CD14-positive monocyte (primary cell): ENCODE measurements around the gene RASA4B. TPM values are rescaled to one million over a fixed set of nuclear protein-coding genes. Genes with fewer than 3 reads are reported as not detected.
A peak's percentile ranks its signal among the peaks of the same experiment; 100 is the strongest.

ENCODE experiments used
- DNase-seq, 3 donors: peaks; one replicate each; pipeline ENCODE4 v3.0.0-alpha.2; 2011 to 2022
- H2AFZ ChIP-seq: 2 replicates; pipeline ENCODE4 v1.6.0; 2012; ENCODE audit warnings: mild to moderate bottlenecking, low read depth, low read length, inconsistent platforms; ENCODE audit not compliant: insufficient read depth, poor library complexity, severe bottlenecking
- H3K27ac ChIP-seq, 2 donors: 1 replicate in 1 of 2; 2 replicates in 1 of 2; pipeline ENCODE4 v1.5.1; 2012 to 2013; ENCODE audit warnings: low read length in 2 of 2, control low read depth in 1 of 2, inconsistent platforms in 1 of 2, low read depth in 1 of 2, mild to moderate bottlenecking in 1 of 2
- H3K27me3 ChIP-seq, 2 donors: one replicate each; pipeline versions ENCODE4 v1.6.0 to v1.6.1; 2011 to 2013; ENCODE audit warnings: low read length in 2 of 2; ENCODE audit not compliant: control insufficient read depth in 2 of 2, insufficient read depth in 2 of 2
- H3K36me3 ChIP-seq, 2 donors: replicated peaks in 1 of 2; 1 replicate in 1 of 2; 2 replicates in 1 of 2; pipeline versions ENCODE4 v1.5.1 to v1.6.1; 2012 to 2013; ENCODE audit warnings: low read length in 2 of 2, control low read depth in 1 of 2, inconsistent platforms in 1 of 2, mild to moderate bottlenecking in 1 of 2; ENCODE audit not compliant: insufficient read depth in 2 of 2, control insufficient read depth in 1 of 2
- H3K4me1 ChIP-seq, 2 donors: 1 replicate in 1 of 2; 2 replicates in 1 of 2; pipeline versions ENCODE4 v1.5.1 to v1.6.1; 2012 to 2013; ENCODE audit warnings: low read length in 2 of 2, control low read depth in 1 of 2, inconsistent platforms in 1 of 2, mild to moderate bottlenecking in 1 of 2, moderate library complexity in 1 of 2; ENCODE audit not compliant: insufficient read depth in 2 of 2, control insufficient read depth in 1 of 2
- H3K4me2 ChIP-seq: replicated peaks from 2 replicates; pipeline ENCODE3; 2012; ENCODE audit warnings: low read length, moderate library complexity, mild to moderate bottlenecking; ENCODE audit not compliant: poor library complexity, severe bottlenecking; ENCODE audit errors: extremely low read depth
- H3K4me3 ChIP-seq, 3 experiments: fragments of 200-600 bp in 1 of 3; sonication (generic) in 1 of 3; replicated peaks in 1 of 3; 1 replicate in 2 of 3; 2 replicates in 1 of 3; pipeline ENCODE4 v1.5.1; 2011 to 2013; ENCODE audit warnings: low read length in 3 of 3, mild to moderate bottlenecking in 3 of 3, control low read depth in 2 of 3, low read depth in 2 of 3, inconsistent platforms in 1 of 3, moderate library complexity in 1 of 3
- H3K79me2 ChIP-seq: 2 replicates; pipeline ENCODE4 v1.6.0; 2012; ENCODE audit warnings: mild to moderate bottlenecking, control low read depth, inconsistent platforms, low read length, moderate library complexity; ENCODE audit not compliant: insufficient read depth
- H3K9ac ChIP-seq: 2 replicates; pipeline ENCODE4 v1.6.0; 2017; ENCODE audit warnings: low read length, mild to moderate bottlenecking; ENCODE audit not compliant: insufficient read depth, poor library complexity, severe bottlenecking
- H3K9me3 ChIP-seq, 2 donors: replicated peaks in 1 of 2; 1 replicate in 1 of 2; 2 replicates in 1 of 2; pipeline versions ENCODE4 v1.5.1 to v1.6.1; 2012 to 2013; ENCODE audit warnings: low read length in 2 of 2, control low read depth in 1 of 2; ENCODE audit not compliant: control insufficient read depth in 1 of 2, insufficient read depth in 1 of 2
- H4K20me1 ChIP-seq: 2 replicates; pipeline ENCODE4 v1.6.0; 2012; ENCODE audit warnings: mild to moderate bottlenecking, low read length, control low read depth, moderate library complexity; ENCODE audit not compliant: insufficient read depth
- H3K27ac Mint-ChIP-seq, 7 donors: one replicate each; pipeline ENCODE4 v1.8.0; 2020; ENCODE audit warnings: mild to moderate bottlenecking in 7 of 7, mixed read lengths in 7 of 7, moderate library complexity in 6 of 7, inconsistent platforms in 2 of 7
- H3K27me3 Mint-ChIP-seq, 3 donors: one replicate each; pipeline ENCODE4 v1.8.0; 2021 to 2022; ENCODE audit warnings: low read depth in 3 of 3, mild to moderate bottlenecking in 3 of 3, mixed read lengths in 3 of 3, moderate library complexity in 3 of 3, inconsistent platforms in 1 of 3
- H3K36me3 Mint-ChIP-seq, 2 donors: one replicate each; pipeline ENCODE4 v1.8.0; 2020; ENCODE audit warnings: mixed read lengths in 2 of 2, inconsistent platforms in 1 of 2, mild to moderate bottlenecking in 1 of 2
- H3K4me1 Mint-ChIP-seq: one replicate; pipeline ENCODE4 v1.8.0; 2020; ENCODE audit warnings: mild to moderate bottlenecking, mixed read lengths
- H3K4me3 Mint-ChIP-seq, 2 donors: one replicate each; pipeline ENCODE4 v1.8.0; 2020; ENCODE audit warnings: mild to moderate bottlenecking in 2 of 2, mixed read lengths in 2 of 2, moderate library complexity in 1 of 2
- H3K9me3 Mint-ChIP-seq, 7 donors: one replicate each; pipeline ENCODE4 v1.8.0; 2020 to 2022; ENCODE audit warnings: mixed read lengths in 7 of 7, mild to moderate bottlenecking in 6 of 7, moderate library complexity in 6 of 7, inconsistent platforms in 2 of 7
- CTCF ChIP-seq: fragments of 200-600 bp; IDR thresholded peaks from one replicate; pipeline ENCODE4 v1.8.0; 2022; ENCODE audit warnings: antibody characterized with exemption, mild to moderate bottlenecking
- WGBS: methylation state at CpG from one replicate; pipeline ENCODE4 v1.1.5; 2013; ENCODE audit warnings: missing lambda C conversion rate; ENCODE audit not compliant: insufficient coverage; 5-methylcytosine and 5-hydroxymethylcytosine counted together
- intact Hi-C, 2 donors: fragments of 100-400 bp; cut with micrococcal nuclease; formaldehyde crosslinking; loops; one replicate each; pipeline versions ENCODE4 v1.15.0 to v1.15.1; 2023
- polyA plus RNA-seq, 3 donors: library from polyadenylated mRNA; depleted of rRNA in 1 of 3; unstranded in 2 of 3; stranded (reverse) in 1 of 3; fragments of 300-500 nt in 2 of 3; fragments of >200 nt in 1 of 3; fragmentation: Illumina TruSeq in 2 of 3; gene quantifications; 1 replicate in 2 of 3; 2 replicates in 1 of 3; pipeline ENCODE4 v1.2.3, GENCODE V29; 2012 to 2021

Gene RASA4B
- polyA plus RNA-seq, 3 donors, result 6.3 to 24.1 (median 20.1) TPM

DNA sequence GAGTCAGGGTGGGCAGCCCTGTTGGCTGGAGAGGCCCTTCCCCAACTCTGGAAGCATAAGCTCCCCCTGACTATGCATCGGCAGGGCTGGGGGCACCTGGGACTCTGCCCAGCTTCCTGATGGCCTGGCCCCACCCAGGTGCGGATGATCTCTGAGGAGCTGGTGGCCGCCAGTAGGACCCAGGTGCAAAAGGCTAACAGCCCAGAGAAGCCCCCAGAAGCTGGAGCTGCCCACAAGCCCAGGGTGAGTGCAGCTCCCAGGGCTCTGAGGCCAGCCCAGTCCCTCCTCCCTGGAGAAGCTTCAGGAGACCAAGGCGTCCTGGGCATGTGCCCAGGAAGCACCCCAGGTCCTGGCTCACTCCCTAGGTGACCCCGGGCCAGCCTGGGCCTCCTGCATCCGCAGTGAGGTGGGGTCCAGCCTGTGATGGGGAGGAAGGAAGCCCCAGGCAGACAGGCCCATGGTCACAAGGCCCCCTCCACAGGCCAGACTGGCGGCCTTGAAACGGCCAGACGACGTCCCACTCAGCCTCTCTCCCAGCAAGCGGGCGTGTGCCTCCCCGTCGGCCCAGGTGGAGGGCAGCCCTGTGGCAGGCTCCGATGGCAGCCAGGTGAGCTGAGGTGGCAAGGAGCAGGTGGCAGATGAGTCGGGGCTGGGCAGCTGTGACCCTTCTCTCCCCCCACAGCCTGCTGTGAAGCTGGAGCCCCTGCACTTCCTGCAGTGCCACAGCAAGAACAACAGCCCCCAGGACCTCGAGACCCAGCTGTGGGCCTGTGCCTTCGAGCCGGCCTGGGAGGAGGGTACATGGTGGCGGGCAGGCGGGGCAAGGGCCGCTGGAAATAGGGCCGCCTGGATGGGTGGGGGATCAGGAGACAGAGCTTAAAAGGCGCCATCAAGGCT, 49.7 kb downstream of the RASA4B start:
- no peak overlapping the region for H3K9ac ChIP-seq
- no peaks in the 10 kb centered on the region for H3K9me3 ChIP-seq
- H3K4me3 ChIP-seq, result no peak overlapping the region
- H3K36me3 ChIP-seq, result peaks cover 6 to 8% of the 10 kb centered on the region in 2 donors
- H3K4me2 ChIP-seq, result no peak overlapping the region
- H3K4me3 Mint-ChIP-seq, result no peak overlapping the region
- WGBS, result 95% methylated on average over 19 of the region's 24 CpGs
- H2AFZ ChIP-seq, result no peak overlapping the region
- peaks cover 0 to 2% (median 2%) of the 10 kb centered on the region in 3 donors for H3K27me3 Mint-ChIP-seq
- no peaks in the 10 kb centered on the region for H3K27me3 ChIP-seq
- no peak overlapping the region for H3K27ac ChIP-seq
- peaks cover 19 to 20% of the 10 kb centered on the region in 2 donors for H3K4me1 ChIP-seq
- H3K27ac Mint-ChIP-seq, result peak overlapping the region in 1 of 7 donors; percentile 28
- H4K20me1 ChIP-seq, result no peaks in the 10 kb centered on the region
- intact Hi-C loops, result loop anchor here in 1 of 2 donors (10.0 kb wide), 1 partner anchor 183 kb away; the partner anchor contains the start of gene SH2B2
- peaks cover 23% of the 10 kb centered on the region for H3K4me1 Mint-ChIP-seq
- no peaks in the 10 kb centered on the region for H3K9me3 Mint-ChIP-seq
- no peak for TF ChIP-seq CTCF
- H3K36me3 Mint-ChIP-seq, result peaks cover 7 to 8% of the 10 kb centered on the region in 2 donors
- peaks cover 19% of the 10 kb centered on the region for H3K79me2 ChIP-seq
- DNase-seq, result no peak

DNA sequence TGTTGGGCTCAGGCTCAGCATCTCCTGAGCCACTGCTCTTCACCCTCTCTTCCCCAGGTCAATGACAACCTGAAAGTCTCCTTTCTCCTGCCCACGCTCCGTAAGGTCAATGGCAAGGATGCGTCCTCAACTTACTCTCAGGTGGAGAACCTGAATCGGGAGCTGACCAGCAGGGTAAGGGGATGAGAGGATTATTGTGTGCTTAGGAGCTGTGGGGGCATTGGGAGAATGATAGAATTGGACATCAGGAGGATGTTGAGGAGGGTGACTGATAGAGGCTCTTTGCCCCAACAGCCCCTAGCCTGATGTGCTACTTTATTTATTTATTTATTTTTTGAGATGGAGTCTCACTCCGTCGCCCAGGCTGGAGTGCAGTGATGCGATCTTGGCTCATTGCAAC, 51.5 kb downstream of the RASA4B start:
- H2AFZ ChIP-seq, result no peak overlapping the region
- DNase-seq, result no peak
- Mint-ChIP-seq H3K27me3 (peaks cover 0 to 2% (median 2%) of the 10 kb centered on the region in 3 donors), H3K36me3 (peaks cover 2 to 8% of the 10 kb centered on the region in 2 donors), H3K4me1 (peaks cover 26% of the 10 kb centered on the region), H3K9me3 (no peaks in the 10 kb centered on the region), H3K4me3 (peak overlapping the region; percentile 88 to 93), H3K27ac (no peak overlapping the region)
- no peaks in the 10 kb centered on the region for H3K9me3 ChIP-seq
- no peaks in the 10 kb centered on the region for H4K20me1 ChIP-seq
- peak overlapping the region; percentile 91 for H3K4me2 ChIP-seq
- H3K36me3 ChIP-seq, result no peaks in the 10 kb centered on the region
- no peaks in the 10 kb centered on the region for H3K27me3 ChIP-seq
- no peak overlapping the region for H3K9ac ChIP-seq
- H3K79me2 ChIP-seq, result peaks cover 29% of the 10 kb centered on the region
- no peak overlapping the region for H3K27ac ChIP-seq
- no peak overlapping the region for H3K4me3 ChIP-seq
- peaks cover 19 to 20% of the 10 kb centered on the region in 2 donors for H3K4me1 ChIP-seq
- no peak for TF ChIP-seq CTCF
- intact Hi-C loops, result loop anchor here in 1 of 2 donors (10.0 kb wide), 1 partner anchor 181 kb away; the partner anchor contains the start of gene SH2B2
- 100% methylated on average over 2 of the region's 7 CpGs for WGBS
